Activated T-helper 1 cell treated with anti-CD3 and anti-CD28 coated beads, Interleukin-2, amount 50 U/mL, for 16 hours (primary cell): ENCODE data around the gene HIGD1C.

Source experiments
- DNase-seq, 2 donors: peaks; one replicate each; pipeline ENCODE4 v3.0.0-alpha.2; 2020; ENCODE audit warnings: low read depth in 1 of 2, low spot score in 1 of 2

Gene HIGD1C

GRCh38 chr12:50981319-50982239 lies 29.2 kb downstream of the HIGD1C start:
- no peak for DNase-seq

GRCh38 chr12:50984586-50985298 lies 32.4 kb downstream of the HIGD1C start:
- DNase-seq = no peak

- DNase-seq = no peak
These were observed 33.0 kb downstream of the HIGD1C start for GRCh38 chr12:50985322-50985721.

- DNase-seq = no peak
These were observed 34.8 kb downstream of the HIGD1C start for GRCh38 chr12:50986966-50987737.

GRCh38 chr12:50988051-50988450 lies 35.7 kb downstream of the HIGD1C start:
- DNase-seq = no peak

- DNase-seq = no peak
These were observed 36.5 kb downstream of the HIGD1C start for GRCh38 chr12:50988871-50989270.

- no peak for DNase-seq
These were observed 37.9 kb downstream of the HIGD1C start for GRCh38 chr12:50990147-50990727.

GRCh38 chr12:50990791-50991190 lies 38.4 kb downstream of the HIGD1C start:
- DNase-seq = no peak

- DNase-seq = no peak
These were observed 38.9 kb downstream of the HIGD1C start for GRCh38 chr12:50991291-50991690.

- DNase-seq = no peak
These were observed 40.5 kb downstream of the HIGD1C start for GRCh38 chr12:50992819-50993218.

GRCh38 chr12:50999093-50999492 lies 46.7 kb downstream of the HIGD1C start:
- no peak for DNase-seq

GRCh38 chr12:51000245-51000644 lies 47.9 kb downstream of the HIGD1C start:
- DNase-seq = no peak

GRCh38 chr12:51001799-51002198 lies 49.5 kb downstream of the HIGD1C start:
- DNase-seq = no peak

- no peak for DNase-seq
These were observed 52.2 kb downstream of the HIGD1C start for GRCh38 chr12:51004504-51004903.

- no peak for DNase-seq
These were observed 52.7 kb downstream of the HIGD1C start for GRCh38 chr12:51005030-51005429.

GRCh38 chr12:51005671-51006070 lies 53.3 kb downstream of the HIGD1C start:
- no peak for DNase-seq

GRCh38 chr12:51008329-51009055 lies 56.1 kb downstream of the HIGD1C start:
- DNase-seq = no peak

- no peak for DNase-seq
These were observed 56.7 kb downstream of the HIGD1C start for GRCh38 chr12:51009056-51009440.

GRCh38 chr12:51011955-51012354 lies 59.6 kb downstream of the HIGD1C start:
- no peak for DNase-seq

- DNase-seq = no peak
These were observed 60.4 kb downstream of the HIGD1C start for GRCh38 chr12:51012570-51013236.
